RWPE2 (cell line): Measurements from ENCODE around the gene FAM163A.
A peak's percentile ranks its signal among the peaks of the same experiment; 100 is the strongest.

ENCODE experiments used
- ATAC-seq: fragments of 200-7000 bp; cut with Tn5 transposase; 3 replicates; pipeline ENCODE4 v1.9.1; 2021; ENCODE audit warnings: low read depth
- DNase-seq: peaks from one replicate; pipeline ENCODE4 v3.0.0-alpha.2; 2020; ENCODE audit warnings: low spot score
- H3K27ac ChIP-seq: fragments of 450-650 bp; 2 replicates; pipeline ENCODE4 v1.5.1; 2017; ENCODE audit warnings: mild to moderate bottlenecking; ENCODE audit not compliant: poor library complexity, severe bottlenecking
- H3K27me3 ChIP-seq: fragments of 250-450 bp; sonication (Bioruptor Pico); 2 replicates; pipeline ENCODE4 v1.5.1; 2021; ENCODE audit warnings: mild to moderate bottlenecking, moderate library complexity; ENCODE audit not compliant: insufficient read depth, poor library complexity, severe bottlenecking
- H3K36me3 ChIP-seq: fragments of 250-450 bp; sonication (Bioruptor Pico); 2 replicates; pipeline ENCODE4 v1.5.1; 2020; ENCODE audit warnings: low read depth, mild to moderate bottlenecking, moderate library complexity
- H3K4me1 ChIP-seq: fragments of 250-450 bp; sonication (Bioruptor Pico); 2 replicates; pipeline ENCODE4 v1.5.1; 2021; ENCODE audit warnings: mild to moderate bottlenecking, moderate library complexity; ENCODE audit not compliant: insufficient read depth, poor library complexity, severe bottlenecking
- H3K4me3 ChIP-seq: fragments of 250-450 bp; sonication (Bioruptor Pico); 2 replicates; pipeline ENCODE4 v1.5.1; 2021; ENCODE audit warnings: mild to moderate bottlenecking, moderate library complexity; ENCODE audit not compliant: severe bottlenecking
- H3K9me3 ChIP-seq: fragments of 250-450 bp; sonication (Bioruptor Pico); 2 replicates; pipeline ENCODE4 v1.5.1; 2021; ENCODE audit warnings: mild to moderate bottlenecking, moderate library complexity; ENCODE audit not compliant: severe bottlenecking
- CTCF ChIP-seq: fragments of 450-650 bp; IDR thresholded peaks from one replicate; pipeline ENCODE4 v1.5.1; 2017; ENCODE audit warnings: mild to moderate bottlenecking, moderate library complexity; ENCODE audit not compliant: poor library complexity, severe bottlenecking

The FAM163A gene

GRCh38 chr1:179821524-179821923 is 78.4 kb downstream of the FAM163A start:
- no peak for ATAC-seq
- H3K27me3 ChIP-seq = no peaks in the 10 kb centered on the region
- TF ChIP-seq CTCF = no peak

DNA sequence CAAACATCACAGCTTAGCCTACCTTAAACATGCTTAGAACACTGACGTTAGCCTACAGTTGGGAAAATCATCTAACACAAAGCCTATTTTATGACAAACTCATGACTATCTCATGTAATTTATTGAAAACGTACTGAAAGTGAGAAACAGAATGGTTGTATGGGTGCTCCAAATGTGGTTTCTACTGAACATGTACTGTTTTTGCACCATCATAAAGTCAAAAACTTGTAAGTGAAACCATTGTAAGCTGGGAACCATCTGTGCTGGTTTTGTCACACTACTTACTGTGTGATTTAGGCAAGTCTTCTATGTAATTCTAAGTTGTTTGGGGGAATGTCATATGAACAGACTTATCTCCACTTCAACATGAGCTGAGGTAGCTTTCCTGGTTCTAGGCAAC is 79.0 kb downstream of the FAM163A start:
- TF ChIP-seq CTCF = no peak
- Histone ChIP-seq H3K4me1 (no peaks in the 10 kb centered on the region), H3K36me3 (no peaks in the 10 kb centered on the region), H3K9me3 (no peaks in the 10 kb centered on the region), H3K4me3 (no peak overlapping the region), H3K27me3 (no peaks in the 10 kb centered on the region), H3K27ac (no peak overlapping the region)
- ATAC-seq (no peak), DNase-seq (no peak)

More at GRCh38 chr1:179821524-179821923, 78.4 kb downstream of the FAM163A start:
- no peaks in the 10 kb centered on the region for H3K4me1 ChIP-seq
- H3K4me3 ChIP-seq = no peak overlapping the region
- H3K27ac ChIP-seq = no peak overlapping the region
- DNase-seq = no peak
- H3K36me3 ChIP-seq = no peaks in the 10 kb centered on the region
- H3K9me3 ChIP-seq = no peaks in the 10 kb centered on the region

DNA sequence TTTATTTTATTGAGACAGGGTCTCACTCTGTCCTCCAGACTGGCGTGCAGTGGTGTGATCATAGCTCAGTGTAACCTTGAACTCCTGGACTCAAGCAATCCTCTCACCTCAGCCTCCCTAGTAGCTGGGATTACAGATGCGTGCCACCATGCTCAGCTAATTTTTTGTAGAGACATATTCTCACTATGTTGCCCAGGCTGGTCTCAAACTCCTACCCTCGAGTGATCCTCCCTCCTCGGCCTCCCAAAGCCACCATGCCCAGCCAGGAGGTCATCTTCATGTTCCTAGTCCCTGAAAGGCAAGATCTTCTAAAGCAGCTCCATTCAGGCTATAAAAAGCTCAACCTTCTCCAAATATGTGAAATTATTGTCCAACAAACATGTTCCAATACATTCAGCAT is 80.6 kb downstream of the FAM163A start:
- no peak for ATAC-seq
- H3K4me3 ChIP-seq = no peak overlapping the region
- H3K27me3 ChIP-seq = no peaks in the 10 kb centered on the region
- no peak for DNase-seq
- no peak for TF ChIP-seq CTCF
- H3K4me1 ChIP-seq = no peaks in the 10 kb centered on the region
- H3K27ac ChIP-seq = no peak overlapping the region
- H3K36me3 ChIP-seq = no peaks in the 10 kb centered on the region
- H3K9me3 ChIP-seq = no peaks in the 10 kb centered on the region

DNA sequence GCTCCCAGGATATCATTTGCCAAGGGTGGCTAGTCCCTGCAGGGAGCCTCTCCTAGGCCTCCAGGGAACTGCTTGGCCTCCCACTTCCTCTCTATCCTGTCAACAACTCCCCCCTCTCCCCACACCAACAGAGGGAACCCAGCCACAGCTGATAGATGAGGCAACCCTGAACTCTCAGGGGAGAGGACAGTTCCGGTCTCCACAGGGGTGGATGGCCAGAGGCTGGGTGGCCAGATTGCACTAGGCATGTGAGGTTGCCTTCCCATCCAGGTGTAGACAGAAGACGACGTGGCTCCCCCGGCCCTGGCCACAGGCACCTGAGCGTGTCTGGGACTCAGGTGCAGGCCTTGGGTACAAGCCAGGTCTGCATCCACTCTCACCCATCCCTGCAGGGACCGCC is 81.2 kb downstream of the FAM163A start:
- Histone ChIP-seq H3K4me1 (no peaks in the 10 kb centered on the region), H3K36me3 (no peaks in the 10 kb centered on the region), H3K27ac (no peak overlapping the region), H3K4me3 (no peak overlapping the region), H3K9me3 (no peaks in the 10 kb centered on the region), H3K27me3 (no peaks in the 10 kb centered on the region)
- no peak for TF ChIP-seq CTCF
- DNase-seq = no peak
- peak; percentile 19; the same call in 1 of the 3 replicates for ATAC-seq

GRCh38 chr1:179825206-179825605 is 82.1 kb downstream of the FAM163A start:
- H3K27ac ChIP-seq = no peak overlapping the region
- H3K27me3 ChIP-seq = no peaks in the 10 kb centered on the region
- ATAC-seq (no peak), DNase-seq (no peak)
- no peaks in the 10 kb centered on the region for H3K4me1 ChIP-seq
- H3K36me3 ChIP-seq = no peaks in the 10 kb centered on the region
- TF ChIP-seq CTCF = no peak
- H3K4me3 ChIP-seq = no peak overlapping the region
- H3K9me3 ChIP-seq = no peaks in the 10 kb centered on the region
